HG03520 (cell line): Measurements from ENCODE around the gene CHN2.

Experiments used
- ATAC-seq: cut with Tn5 transposase; IDR thresholded peaks from one replicate; pipeline ENCODE4 v1.9.1; 2021; ENCODE audit warnings: mild to moderate bottlenecking, moderate library complexity; ENCODE audit not compliant: unreplicated experiment

CHN2 gene

DNA sequence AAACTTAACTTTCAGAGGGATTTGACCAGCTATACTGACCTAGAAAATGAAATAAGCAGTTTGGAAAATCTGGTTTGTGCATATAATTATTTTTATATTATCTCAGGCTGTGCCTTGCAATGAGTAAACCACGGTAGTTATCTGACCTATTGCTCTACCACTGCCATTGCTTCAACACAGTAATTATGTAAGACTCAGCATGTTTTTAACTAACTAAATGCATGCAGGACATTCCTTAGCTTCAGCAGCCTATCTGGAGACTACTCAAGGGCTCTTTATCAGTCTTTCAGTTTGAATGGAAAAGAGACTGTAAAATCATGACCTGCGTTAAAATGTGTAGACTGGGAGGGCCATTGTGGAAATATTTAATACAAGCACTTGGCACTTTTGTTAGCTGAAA lies 22.5 kb downstream of the CHN2 start:
- no peak for ATAC-seq

DNA sequence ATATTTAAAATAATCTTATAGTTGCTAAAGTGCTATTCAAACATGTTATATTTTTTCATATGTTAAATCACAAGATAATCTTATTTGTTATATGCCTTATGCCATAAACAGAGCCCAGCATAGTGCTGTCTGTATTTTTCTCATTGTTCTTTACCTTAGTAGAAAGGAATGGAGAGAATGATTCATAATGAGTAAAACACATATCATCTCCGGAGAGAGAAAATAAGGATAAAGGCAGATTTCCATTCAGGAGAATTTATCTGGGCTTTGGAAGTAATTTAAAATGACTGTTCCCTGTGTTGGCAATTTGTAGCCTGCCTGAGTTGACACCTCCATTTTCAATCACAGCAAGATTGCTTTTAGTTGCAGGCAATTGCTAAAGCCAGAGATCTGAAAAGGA lies 30.2 kb downstream of the CHN2 start:
- no peak for ATAC-seq

DNA sequence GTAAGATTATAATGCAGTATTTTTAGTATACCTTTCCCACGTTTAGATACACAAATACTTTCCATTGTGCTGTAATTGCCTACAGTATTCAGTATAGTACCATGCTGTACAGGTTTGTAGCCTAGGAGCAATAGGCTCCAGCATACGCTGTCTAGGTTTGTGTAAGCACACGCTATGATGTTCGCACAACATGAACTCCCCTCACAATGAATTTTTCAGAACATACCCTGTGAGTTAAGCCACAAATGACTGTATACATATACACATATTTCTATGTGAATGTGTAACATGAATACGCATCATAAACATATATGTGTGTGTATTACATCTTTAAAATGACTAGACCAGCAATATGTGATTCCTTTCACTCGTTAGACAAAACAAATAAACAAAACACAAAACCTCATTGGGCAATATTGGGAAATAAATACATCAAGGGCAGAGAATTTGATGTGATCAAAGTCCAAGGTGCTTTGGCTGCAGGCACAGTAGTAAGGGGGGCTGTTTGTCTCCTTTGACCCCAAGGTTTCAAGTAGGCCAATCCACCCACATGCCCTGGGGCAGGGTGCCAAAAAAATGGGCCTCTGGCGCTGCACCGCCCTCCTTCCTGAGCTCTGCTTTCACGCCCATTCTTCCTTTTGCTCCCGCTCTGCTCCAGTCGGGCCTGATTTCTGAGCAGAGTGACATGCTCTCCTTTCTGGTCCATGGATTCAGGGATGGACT lies 33.9 kb downstream of the CHN2 start:
- no peak for ATAC-seq

DNA sequence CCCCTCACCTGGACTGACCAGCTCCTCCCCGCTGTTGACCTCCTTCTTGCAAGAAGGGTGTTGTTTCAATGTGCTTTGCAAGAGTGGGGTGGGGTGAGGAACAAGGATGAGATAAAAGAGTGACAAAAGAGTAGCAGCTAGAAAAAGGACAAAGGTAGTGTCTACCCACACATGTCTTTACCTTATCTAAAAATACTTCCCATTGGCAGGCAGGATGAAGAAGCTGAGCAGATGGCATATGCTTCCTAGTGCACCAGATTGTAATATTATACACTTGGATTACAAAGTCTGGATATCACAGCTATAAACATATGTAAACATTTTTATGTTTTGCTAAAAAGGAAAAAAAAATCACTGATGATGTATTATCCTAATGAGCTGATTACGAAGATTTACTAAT lies 34.5 kb downstream of the CHN2 start:
- no peak for ATAC-seq

DNA sequence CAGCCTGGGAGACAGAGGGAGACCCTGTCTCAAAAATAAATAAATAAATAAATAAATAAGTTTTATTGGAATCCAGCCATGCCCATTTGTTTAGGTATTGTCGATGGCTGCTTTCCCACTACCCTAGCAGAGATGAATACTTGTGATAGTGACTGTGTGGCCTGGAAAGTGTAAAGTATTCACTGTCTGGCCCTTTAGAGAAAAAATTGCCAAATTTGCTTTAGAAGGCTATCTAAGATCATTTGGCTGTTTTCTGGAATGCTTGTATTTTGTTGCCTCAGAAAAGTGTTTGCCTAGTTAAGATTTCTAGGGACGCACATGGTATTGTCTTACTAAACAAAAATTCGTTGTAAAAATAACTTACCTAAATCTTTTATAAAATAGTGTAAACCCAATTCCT lies 35.4 kb downstream of the CHN2 start:
- ATAC-seq: no peak

DNA sequence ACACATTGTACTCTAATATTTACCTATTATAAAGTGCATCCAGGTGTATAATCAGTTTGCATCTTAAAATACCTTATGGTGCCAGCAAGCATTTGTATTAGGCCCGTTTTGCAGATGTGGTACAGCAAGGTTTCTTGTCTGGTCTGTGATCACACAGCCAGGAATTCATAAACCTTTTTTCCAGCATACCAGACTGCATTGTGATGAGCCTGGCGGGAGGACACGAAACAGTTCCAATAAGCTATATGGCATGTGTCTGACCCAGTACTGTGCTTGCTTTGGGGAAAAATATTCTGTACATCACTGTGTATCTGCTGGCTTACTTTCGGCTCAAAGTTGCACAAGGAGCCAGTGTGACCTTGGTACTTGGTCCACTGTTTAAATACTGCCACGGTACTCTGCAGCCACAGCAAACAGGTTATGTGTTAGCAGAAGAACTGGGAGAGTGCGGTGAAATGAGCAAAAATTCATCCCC lies 36.3 kb downstream of the CHN2 start:
- no peak for ATAC-seq

DNA sequence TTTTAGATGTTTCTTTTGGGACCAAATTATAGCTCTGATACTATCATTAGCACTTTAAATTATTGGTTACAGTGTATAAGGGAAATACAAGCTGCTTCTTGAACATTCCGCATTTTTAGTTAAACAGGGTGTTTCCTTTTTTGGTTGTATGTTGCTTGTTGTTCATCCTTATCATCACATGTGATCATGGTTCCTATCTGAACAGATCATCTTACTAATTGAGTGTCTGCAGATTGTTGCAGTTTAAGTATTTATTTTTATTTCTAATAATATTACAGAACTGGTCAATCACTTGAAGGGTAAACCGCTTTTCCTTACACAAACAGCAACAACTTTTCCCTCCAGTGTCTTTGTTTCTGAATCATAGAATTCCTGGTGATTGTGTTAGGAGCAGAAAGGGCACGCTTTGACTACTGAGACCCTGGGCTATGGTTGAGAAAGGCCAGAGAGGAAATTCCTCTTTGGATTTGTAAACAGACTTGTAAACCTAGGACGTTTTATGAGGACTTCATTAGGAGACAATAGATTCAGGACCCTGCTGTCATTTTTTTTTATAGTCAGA lies 37.2 kb downstream of the CHN2 start:
- ATAC-seq: no peak

DNA sequence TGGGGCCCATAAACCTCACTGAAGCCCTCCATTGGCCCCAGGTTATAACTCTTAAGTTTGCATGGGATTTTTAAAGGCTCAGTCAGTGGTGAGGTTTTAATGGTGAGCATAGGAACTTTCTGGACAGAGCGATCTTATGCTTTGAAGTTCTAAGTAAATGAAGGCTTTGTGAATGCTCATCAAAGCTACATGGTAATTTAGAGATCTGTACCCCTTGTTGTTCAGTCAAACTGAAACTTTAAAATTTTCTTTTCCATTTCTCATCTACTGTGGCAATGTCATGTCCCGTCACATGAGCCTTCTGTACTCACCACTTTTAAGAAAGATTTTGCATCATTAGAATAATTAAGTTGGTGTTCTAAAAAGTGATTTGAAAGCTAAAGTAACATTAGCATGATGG lies 39.9 kb downstream of the CHN2 start:
- ATAC-seq: no peak

DNA sequence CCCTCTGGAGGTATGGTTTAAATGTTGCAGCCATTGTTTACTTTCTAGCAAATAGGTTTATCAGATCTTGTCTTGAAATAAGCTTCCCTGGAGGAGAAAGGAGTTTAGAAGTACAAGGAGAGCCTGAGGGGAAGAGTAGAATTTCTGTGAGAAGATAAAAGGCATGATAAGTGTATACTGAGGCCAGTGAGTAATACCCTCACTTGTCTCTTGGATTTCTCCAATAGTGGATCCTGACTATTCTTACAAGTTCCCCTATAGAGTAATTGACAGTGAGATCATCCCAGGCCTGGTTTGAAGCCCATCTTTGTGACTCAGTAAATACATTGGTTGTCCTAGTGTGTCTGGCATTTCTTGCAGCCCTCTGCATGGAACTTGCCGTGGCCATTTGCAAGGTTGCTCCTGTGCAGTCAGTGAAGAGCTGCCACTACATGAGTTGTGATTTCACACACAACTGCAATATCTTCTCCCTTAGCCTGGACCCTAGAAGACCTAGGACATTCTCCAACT lies 41.6 kb downstream of the CHN2 start:
- ATAC-seq: no peak

DNA sequence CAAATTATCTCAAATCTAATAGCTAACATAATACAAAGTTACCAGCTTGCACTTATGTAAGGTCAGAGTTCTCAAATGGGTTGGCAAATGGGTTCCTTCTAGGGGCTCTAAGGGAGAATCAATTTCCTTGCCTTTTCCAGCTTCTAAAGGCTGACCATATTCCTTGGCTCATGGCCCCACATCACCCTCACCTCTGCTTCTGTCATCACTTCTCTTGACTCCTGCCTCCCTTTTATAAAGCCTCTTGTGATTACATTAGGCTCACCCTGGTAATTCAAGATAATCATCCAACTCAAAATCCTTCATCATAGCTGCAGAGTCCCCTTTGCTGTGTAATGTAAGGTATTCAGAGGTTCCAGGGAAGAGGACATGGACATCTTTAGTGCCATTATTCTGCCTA lies 42.1 kb downstream of the CHN2 start:
- ATAC-seq: no peak

DNA sequence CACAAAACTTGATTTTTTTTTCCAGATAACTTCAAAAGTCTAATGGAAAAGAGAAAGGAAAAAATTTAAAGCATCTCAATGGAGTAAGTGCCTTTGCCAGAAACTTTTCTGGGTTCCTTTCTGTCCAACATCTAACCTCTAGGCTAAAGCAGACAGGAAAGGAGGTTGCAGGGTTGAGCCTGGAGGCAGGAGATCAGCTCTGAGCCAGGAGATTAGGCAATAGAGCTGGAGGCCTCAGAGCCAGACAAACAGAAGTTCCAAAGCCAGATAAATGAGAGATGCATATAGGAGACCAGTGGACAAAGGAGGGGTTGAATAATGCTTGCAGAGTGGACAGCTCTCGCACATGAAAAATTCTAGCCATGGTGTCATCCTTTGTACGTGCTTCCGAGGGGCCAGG lies 42.9 kb downstream of the CHN2 start:
- ATAC-seq: no peak

DNA sequence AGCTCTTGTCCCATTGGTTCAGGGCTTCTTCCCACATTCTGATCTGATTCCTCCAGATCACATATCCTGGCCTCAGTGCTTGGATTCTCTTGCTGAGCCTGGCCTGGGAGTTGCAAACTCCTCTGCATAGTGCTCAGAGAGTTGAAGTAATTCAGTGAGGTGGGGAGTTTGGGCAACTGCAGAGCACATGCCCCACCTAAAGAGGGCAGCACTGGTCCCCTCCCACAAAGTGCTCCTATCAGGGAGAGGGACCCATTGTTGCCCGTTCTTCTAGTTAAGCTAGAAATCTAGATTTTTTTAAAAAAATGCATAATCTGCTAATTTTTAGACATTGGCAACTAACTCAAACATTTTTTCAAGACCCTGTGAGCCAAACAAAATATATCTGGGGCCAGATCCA lies 45.1 kb downstream of the CHN2 start:
- ATAC-seq: no peak

DNA sequence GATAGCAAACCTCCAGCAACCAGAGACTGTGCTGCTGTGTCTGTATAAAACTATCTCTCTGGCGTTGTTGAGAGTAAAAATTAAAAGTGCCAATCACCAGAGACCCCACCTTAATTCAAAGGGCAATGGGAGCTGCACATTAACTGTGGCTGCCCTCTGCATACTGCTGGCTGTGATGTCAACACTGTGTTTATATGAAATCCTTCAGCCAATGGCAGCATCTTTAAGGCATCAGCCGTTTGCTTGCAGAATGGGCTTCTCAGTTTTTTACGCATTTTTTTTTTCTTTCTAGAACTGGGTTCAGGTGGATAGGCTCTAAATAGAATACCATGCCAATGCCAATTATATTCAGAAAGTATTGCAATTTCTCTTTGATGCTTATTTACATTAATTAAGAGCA lies 47.7 kb downstream of the CHN2 start:
- no peak for ATAC-seq

DNA sequence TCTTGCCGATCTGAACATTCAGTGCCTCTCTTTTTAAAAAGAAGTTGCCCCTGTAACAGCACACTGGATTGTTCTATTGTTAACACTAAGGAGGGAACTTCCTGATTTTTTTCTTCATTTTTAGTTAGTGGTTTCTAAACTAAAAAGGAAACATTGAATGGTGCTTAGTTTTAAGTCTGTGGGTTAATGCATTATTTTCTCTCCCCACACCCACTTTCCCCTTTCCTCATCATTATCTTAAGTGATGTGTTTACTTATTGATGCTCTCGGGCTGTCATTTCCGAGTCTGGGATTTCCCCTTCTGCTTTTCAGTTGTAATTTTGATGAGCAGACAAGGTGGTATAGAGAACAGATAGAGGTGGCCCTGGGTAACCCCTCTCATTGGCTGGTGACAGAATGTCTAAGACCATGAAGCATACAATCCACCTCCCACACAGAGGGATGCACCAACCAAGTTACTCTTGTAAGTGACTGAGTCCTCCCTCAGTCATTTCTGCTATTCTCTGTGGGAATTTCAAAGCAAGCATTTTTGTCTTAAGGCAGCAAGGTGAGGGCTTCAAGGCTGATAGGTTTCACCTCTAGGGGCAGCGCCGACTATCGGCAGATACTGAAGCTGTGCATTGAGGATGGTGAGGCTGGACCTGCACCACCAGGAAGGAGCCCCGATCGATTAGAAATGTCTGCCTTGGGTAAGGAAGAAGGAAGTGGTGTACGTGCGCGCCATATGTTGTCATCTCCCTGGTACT lies 49.5 kb downstream of the CHN2 start:
- ATAC-seq: peak; percentile 56

DNA sequence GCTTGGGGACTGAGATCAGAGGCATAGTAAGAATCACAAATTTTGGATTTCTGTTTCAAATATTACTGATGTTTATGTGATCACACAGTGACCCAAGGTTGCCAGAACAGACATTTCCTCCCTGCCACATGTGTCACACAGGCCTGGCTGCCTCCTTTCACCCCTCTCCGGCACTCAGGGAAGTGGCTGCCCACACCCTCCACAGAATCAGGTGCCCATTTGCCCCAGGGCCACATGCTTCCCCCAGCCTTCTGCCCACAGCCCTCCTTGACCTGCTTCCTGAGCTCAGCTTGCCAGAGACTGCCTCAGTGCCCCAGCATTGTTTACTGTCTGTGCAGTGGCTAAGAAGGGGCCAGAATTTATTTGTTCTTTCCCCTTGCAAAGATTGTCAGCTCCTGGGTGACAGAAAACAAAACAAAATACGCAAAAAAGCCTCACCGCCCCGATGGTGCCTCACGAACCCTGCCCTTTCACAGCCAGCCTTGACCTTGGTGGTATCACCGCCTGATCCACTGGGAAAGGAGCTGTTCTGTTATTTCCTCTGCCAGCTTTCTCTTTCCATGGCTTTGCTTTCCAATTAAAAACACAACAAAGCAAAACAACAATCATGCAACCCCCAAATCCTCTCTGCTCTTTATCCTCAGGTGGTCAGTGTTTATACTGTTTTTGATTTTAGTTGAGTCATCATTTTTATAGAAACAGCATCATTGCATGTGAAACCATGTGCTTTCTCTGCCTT lies 52.8 kb downstream of the CHN2 start:
- ATAC-seq: no peak

DNA sequence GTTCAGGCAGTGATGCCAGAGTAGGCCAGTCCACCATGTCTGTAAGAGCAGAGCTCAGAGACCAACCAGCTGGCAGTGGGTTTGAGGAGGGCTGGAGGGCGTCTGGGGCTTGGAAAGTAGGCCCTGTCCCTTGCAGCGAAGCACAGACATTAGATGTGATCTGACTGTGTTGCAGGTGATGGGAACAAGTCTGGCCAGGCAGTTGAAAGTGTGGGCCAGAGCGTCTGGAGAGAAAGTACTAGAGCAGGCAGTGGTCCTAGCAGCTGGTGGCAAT lies 53.3 kb downstream of the CHN2 start:
- no peak for ATAC-seq

DNA sequence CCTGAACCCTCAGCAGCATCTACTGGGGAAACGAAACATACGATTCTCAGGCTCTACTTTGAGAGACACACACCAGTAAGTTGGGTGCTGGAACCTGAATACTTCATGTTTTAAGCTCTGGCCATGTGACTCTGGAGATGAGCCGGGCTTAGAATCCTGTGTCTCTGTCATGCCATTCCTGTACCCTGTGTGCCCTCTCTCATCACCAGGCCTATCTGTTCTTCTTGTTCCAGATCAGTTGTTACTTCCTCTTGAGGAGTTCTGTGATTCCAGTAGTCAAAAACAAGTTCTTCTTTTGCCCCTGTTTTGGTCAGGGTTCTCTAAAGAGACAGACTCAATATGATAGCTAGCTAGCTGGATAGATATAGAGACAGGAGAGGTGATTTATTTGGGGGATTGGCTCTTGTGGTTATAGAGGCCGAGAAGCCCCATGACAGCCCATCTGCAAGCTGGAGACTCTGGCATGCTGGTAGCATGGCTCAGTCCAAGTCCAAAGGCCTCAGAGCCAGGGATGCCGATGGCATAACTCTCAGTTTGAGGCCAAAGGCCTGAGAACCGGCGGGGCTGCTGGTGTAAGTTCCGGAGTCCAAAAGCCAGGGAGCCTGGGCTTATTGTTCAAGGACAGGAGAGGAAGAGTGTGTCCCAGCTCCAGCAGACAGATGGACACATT lies 54.3 kb downstream of the CHN2 start:
- ATAC-seq: no peak

DNA sequence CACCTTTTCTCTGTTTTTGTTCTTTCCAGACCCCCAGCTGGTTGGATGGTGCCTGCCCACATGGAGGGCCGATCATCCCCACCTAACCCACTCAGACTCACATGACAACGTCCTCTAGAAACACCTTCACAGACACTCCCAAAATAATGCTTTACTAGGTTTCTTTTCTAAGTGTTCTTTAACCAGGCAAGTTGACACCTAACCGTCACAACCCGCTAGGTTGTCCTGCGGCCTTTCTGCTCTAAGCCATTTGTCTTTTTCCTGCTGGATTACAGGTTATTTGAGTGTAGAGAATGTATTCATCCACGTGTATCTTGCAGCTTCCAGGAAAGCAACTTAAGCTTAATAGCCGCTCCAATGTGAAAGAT lies 54.8 kb downstream of the CHN2 start:
- no peak for ATAC-seq

DNA sequence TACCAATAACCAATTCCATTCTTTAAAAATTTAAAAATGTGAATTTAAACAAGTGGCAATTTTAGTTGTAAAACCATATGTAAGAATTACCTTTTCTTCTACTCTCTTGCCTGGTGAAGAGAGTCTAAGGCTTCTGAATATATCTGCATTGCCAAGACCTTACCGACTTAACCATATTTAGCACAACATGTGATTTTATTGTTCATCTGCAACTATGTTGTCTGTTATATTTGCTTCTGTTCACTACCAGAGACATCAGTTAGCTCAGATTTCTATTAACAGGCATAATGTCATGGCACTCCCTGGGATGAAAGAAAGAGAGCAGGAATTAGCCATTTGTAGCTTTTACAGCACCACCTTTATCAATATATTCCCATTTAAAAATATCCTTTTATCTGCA lies 55.3 kb downstream of the CHN2 start:
- no peak for ATAC-seq

DNA sequence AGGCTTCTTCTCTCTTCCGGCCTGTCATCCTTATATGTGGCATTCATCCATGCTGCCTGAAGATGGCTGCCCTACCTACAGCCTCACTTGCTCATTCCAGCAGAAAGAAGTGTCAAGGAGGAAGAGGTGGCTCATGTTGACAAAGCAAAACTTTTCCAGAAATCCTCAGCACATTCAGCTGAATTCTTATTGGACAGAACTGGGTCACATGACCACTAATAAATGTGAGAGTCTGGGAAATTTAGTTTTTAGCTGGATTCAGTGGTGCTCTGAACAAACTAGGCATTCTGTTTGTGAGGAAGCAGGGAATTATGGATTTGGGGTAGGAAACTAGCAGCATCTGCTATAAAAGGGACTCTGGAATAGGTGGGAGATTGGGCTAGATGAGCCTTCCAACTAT lies 58.6 kb downstream of the CHN2 start:
- ATAC-seq: no peak

DNA sequence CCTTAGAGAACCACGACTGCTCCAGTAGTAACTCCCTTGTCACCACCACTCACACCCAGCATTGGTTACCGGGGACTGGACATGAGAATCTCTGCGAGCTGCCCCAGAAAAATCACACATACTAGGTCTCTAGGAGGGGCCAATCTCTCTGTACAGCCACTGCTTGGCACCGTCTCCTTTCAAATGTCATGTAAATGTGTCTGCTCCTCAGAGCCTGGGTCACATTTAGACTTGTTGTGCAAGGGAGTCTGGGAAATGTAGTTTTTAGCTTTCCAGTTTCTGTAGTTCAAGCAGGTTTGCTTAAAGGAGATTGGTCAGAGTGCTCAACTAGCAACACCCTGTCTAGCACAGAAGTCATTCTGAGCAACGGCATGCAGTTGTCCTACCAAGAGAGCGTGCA lies 60.0 kb downstream of the CHN2 start:
- ATAC-seq: no peak
